Immature natural killer cell (primary cell): ENCODE data around the gene ARHGAP8. TPM values are rescaled to one million over a fixed set of nuclear protein-coding genes. Genes with fewer than 3 reads are reported as not detected.

Experiments used
- DNase-seq, 3 donors: peaks; one replicate each; pipeline ENCODE4 v3.0.0; 2022; ENCODE audit warnings: mixed read lengths in 1 of 3
- H3K27ac Mint-ChIP-seq, 6 donors: one replicate each; pipeline ENCODE4 v1.8.0; 2020; ENCODE audit warnings: mixed read lengths in 6 of 6, mild to moderate bottlenecking in 5 of 6, inconsistent platforms in 4 of 6, moderate library complexity in 3 of 6
- H3K27me3 Mint-ChIP-seq, 3 donors: one replicate each; pipeline ENCODE4 v1.8.0; 2020 to 2021; ENCODE audit warnings: low read depth in 3 of 3, mild to moderate bottlenecking in 3 of 3, mixed read lengths in 3 of 3, moderate library complexity in 3 of 3, inconsistent platforms in 1 of 3
- H3K36me3 Mint-ChIP-seq, 3 donors: one replicate each; pipeline ENCODE4 v1.8.0; 2020; ENCODE audit warnings: mixed read lengths in 3 of 3, inconsistent platforms in 2 of 3, mild to moderate bottlenecking in 2 of 3
- H3K4me1 Mint-ChIP-seq, 2 donors: one replicate each; pipeline ENCODE4 v1.8.0; 2020; ENCODE audit warnings: inconsistent platforms in 2 of 2, mild to moderate bottlenecking in 2 of 2, mixed read lengths in 2 of 2, moderate library complexity in 1 of 2
- H3K4me3 Mint-ChIP-seq, 5 donors: one replicate each; pipeline ENCODE4 v1.8.0; 2020; ENCODE audit warnings: mild to moderate bottlenecking in 5 of 5, mixed read lengths in 5 of 5, inconsistent platforms in 3 of 5, moderate library complexity in 3 of 5
- H3K9me3 Mint-ChIP-seq, 6 donors: one replicate each; pipeline ENCODE4 v1.8.0; 2020; ENCODE audit warnings: mild to moderate bottlenecking in 6 of 6, mixed read lengths in 6 of 6, inconsistent platforms in 4 of 6, moderate library complexity in 3 of 6
- polyA plus RNA-seq, 3 donors: library from polyadenylated mRNA; unstranded; fragments of 300-500 nt; fragmentation: Illumina TruSeq; gene quantifications; one replicate each; pipeline ENCODE4 v1.2.3, GENCODE V29; 2021

The ARHGAP8 gene
- polyA plus RNA-seq, 3 donors from 2014 or later: 0.60 to 2.0 TPM; not detected in 1

DNA sequence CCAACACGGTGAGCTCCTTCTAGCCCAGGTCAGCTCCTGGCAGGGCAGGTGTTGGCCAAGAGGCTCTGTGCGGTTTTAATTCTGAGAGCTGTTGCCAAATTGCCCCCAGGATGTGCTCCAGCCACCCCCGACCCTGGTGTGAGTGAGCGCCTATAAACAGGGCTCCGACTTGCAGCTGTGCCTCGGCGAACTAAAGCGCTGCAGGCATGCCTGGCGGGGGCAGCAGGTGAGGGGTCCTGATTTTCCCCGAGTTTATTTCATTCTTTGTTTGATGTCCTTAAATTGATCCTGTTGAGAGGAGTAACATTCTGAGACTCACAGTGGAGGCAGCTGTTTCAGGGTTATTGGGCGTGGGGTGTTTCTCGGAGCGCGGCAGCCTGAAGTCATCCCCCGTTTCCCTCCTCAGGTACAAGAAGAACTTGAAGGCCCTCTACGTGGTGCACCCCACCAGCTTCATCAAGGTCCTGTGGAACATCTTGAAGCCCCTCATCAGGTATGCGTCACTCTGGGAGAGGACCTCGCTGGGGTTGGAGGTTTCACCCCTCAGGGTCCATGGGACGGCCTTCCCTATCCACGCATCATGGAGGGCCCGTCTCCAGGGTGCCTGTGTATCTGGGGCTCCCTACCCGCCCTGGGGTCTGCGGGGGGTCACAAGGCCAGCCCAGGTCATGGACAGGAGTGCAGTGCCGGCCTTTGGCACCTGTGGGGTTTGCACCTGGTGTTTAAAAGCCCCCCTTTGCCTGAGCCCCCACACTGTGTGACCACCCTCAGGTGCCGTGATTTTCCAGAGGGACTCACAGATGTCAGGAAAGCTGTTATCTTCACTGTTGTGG lies 62.1 kb downstream of the ARHGAP8 start:
- Mint-ChIP-seq H3K36me3 (no peaks in the 10 kb centered on the region), H3K4me1 (no peaks in the 10 kb centered on the region), H3K27ac (no peak overlapping the region), H3K9me3 (no peaks in the 10 kb centered on the region), H3K4me3 (no peak overlapping the region), H3K27me3 (peaks cover 4 to 7% (median 6%) of the 10 kb centered on the region in 3 donors)
- DNase-seq: no peak

DNA sequence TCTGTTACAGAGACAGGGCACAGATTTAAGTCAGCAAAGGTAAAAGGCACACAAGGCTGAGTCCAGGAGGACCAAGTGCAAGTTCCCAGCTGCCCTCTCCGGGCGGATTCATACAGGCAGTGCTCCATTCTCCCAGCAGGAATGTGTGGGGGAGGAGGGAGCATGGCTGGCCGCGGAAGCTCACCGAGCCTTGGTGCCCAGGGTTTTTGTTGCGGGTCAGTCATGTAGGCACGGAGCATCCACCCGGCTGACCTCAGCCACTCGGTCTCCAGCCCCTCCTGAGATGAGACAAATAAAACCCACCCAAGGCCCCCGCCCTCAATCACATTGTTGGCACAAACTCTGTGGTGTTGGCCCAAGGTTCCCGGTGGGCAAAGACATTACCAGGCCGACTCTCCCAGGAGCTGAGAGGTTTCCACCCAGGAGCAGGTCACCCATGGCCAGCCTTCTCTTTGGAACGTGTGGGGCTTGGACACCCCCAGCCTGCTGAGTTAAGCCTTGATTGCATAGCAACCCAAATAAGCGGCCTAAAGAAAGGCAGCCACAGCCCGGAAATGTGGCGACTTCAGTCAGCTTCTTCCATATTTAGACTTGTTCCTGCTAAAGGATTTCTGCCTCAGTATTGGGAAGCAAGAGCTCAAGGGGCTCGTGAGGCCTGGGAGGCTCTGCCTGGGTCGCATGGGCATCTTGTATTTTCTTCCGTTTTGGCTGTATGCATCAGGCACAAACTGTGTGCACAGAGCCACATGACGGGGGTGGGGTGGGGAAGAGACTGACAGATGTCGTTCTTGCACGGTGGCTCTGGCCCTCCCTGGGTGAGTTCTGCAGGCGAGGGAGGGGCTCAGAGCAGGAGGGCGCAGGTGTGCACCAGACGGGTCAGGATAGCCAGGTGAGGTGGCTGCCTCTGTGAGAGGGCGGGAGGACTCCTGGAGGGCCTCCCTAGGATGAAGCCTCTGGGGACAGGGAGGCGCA lies 63.0 kb downstream of the ARHGAP8 start:
- Mint-ChIP-seq H3K4me1 (no peaks in the 10 kb centered on the region), H3K4me3 (no peak overlapping the region), H3K9me3 (no peaks in the 10 kb centered on the region), H3K36me3 (no peaks in the 10 kb centered on the region), H3K27ac (no peak overlapping the region), H3K27me3 (peaks cover 4 to 7% (median 6%) of the 10 kb centered on the region in 3 donors)
- DNase-seq: no peak

- H3K36me3 Mint-ChIP-seq: no peaks in the 10 kb centered on the region
- H3K4me1 Mint-ChIP-seq: no peaks in the 10 kb centered on the region
- H3K27ac Mint-ChIP-seq: no peak overlapping the region
- H3K27me3 Mint-ChIP-seq: peaks cover 4 to 7% (median 5%) of the 10 kb centered on the region in 3 donors
- DNase-seq: no peak
- H3K4me3 Mint-ChIP-seq: no peak overlapping the region
- no peaks in the 10 kb centered on the region for H3K9me3 Mint-ChIP-seq
These were observed 63.8 kb downstream of the ARHGAP8 start for GRCh38 chr22:44816141-44816540.

- no peaks in the 10 kb centered on the region for H3K4me1 Mint-ChIP-seq
- no peak overlapping the region for H3K4me3 Mint-ChIP-seq
- peaks cover 0 to 5% (median 0%) of the 10 kb centered on the region in 3 donors for H3K36me3 Mint-ChIP-seq
- peaks cover 3 to 10% (median 9%) of the 10 kb centered on the region in 3 donors for H3K27me3 Mint-ChIP-seq
- H3K9me3 Mint-ChIP-seq: no peaks in the 10 kb centered on the region
- H3K27ac Mint-ChIP-seq: no peak overlapping the region
- no peak for DNase-seq
These were observed 66.4 kb downstream of the ARHGAP8 start for GRCh38 chr22:44818727-44819126.

GRCh38 chr22:44819966-44820631 lies 67.7 kb downstream of the ARHGAP8 start:
- Mint-ChIP-seq H3K27ac (no peak overlapping the region), H3K4me3 (no peak overlapping the region), H3K9me3 (no peaks in the 10 kb centered on the region), H3K27me3 (peaks cover 1 to 10% (median 9%) of the 10 kb centered on the region in 3 donors), H3K4me1 (no peaks in the 10 kb centered on the region), H3K36me3 (peaks cover 0 to 5% (median 0%) of the 10 kb centered on the region in 3 donors)
- no peak for DNase-seq

DNA sequence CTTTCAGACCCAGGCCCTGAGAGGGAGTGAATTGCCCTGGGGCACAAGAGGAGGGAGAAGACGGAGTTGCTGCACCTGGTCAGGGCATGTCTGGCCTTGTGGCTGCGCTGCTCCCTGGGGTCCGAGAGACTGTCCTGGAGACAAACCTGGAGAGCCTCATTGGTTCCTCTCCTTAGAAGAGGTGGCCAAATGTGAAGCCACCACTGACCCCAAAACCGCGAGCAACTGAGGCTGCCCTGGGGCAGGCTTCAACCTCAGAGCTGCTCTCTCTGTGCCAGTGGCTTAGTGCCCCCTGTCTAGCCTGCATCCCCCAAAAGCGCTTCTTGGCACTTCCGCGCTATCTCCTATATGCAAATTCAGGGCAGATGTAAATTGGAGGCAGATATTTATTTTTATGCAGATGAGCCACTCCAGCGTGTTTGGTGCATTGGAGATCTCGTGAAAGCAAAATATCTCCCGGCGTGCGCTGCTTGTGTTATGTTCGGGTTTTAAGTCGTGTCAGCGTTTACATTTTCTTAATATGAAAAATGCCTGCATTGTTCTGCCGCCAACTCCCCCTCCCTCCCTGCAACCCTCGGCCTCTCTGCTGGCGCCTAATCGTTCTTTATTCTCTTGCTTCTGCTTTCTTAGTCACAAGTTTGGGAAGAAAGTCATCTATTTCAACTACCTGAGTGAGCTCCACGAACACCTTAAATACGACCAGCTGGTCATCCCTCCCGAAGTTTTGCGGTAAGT lies 69.5 kb downstream of the ARHGAP8 start:
- Mint-ChIP-seq H3K27ac (no peak overlapping the region), H3K27me3 (peaks cover 4 to 9% (median 8%) of the 10 kb centered on the region in 3 donors), H3K4me1 (no peaks in the 10 kb centered on the region), H3K36me3 (peaks cover 0 to 5% (median 4%) of the 10 kb centered on the region in 3 donors), H3K4me3 (no peak overlapping the region), H3K9me3 (no peaks in the 10 kb centered on the region)
- DNase-seq: no peak

DNA sequence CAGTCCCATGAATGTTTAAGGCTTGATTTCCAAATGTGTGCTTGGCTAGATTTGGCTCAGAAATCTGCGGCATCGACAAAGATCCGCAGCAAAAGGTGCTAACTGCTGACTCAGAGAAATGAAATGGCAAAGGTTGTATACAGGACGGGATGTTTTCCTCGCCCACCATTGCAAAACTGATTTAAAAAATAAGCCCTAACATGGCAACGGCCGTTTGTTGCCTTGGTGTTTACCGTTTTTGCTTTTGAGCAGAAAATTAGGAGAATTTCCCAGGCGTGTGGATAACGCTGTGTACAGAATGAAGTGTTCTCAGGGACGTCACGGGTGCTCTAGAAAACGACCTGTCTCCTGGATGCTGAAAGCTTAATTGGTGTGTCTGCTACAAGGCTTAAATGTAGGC lies 70.2 kb downstream of the ARHGAP8 start:
- peaks cover 2 to 5% of the 10 kb centered on the region in 2 donors for H3K4me1 Mint-ChIP-seq
- H3K27ac Mint-ChIP-seq: no peak overlapping the region
- peaks cover 4 to 9% (median 8%) of the 10 kb centered on the region in 3 donors for H3K27me3 Mint-ChIP-seq
- DNase-seq: no peak
- no peaks in the 10 kb centered on the region for H3K9me3 Mint-ChIP-seq
- no peak overlapping the region for H3K4me3 Mint-ChIP-seq
- H3K36me3 Mint-ChIP-seq: peaks cover 0 to 5% (median 5%) of the 10 kb centered on the region in 3 donors

- H3K36me3 Mint-ChIP-seq: peaks cover 0 to 9% (median 5%) of the 10 kb centered on the region in 3 donors
- H3K4me1 Mint-ChIP-seq: peaks cover 8 to 14% of the 10 kb centered on the region in 2 donors
- no peak overlapping the region for H3K27ac Mint-ChIP-seq
- no peak overlapping the region for H3K4me3 Mint-ChIP-seq
- DNase-seq: no peak
- H3K9me3 Mint-ChIP-seq: no peaks in the 10 kb centered on the region
- peaks cover 4 to 9% (median 8%) of the 10 kb centered on the region in 3 donors for H3K27me3 Mint-ChIP-seq
These were observed 71.0 kb downstream of the ARHGAP8 start for GRCh38 chr22:44823396-44823795.

DNA sequence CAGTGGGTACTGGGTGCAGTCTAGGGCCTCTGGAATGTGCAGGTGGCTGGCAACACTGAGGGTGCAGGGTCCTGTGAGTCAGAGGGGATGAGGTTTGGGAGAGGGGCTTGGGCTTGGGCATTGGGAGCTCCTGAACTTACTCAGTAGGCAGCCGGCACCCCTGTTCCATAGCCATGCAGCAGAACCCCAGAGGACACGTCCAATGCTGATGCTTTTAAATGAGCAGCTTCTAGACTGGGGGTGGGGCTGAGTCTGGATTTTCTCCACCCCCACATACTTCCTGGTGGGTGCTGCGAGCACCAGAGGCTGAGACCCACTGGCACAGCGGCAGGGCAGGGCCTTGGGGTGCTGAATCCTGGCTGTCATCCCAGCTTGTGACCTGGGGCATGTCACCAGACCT lies 71.4 kb downstream of the ARHGAP8 start:
- Mint-ChIP-seq H3K4me1 (peaks cover 10 to 14% of the 10 kb centered on the region in 2 donors), H3K36me3 (peaks cover 0 to 9% (median 5%) of the 10 kb centered on the region in 3 donors), H3K27me3 (peaks cover 4 to 9% (median 8%) of the 10 kb centered on the region in 3 donors), H3K27ac (no peak overlapping the region), H3K9me3 (no peaks in the 10 kb centered on the region), H3K4me3 (no peak overlapping the region)
- no peak for DNase-seq

DNA sequence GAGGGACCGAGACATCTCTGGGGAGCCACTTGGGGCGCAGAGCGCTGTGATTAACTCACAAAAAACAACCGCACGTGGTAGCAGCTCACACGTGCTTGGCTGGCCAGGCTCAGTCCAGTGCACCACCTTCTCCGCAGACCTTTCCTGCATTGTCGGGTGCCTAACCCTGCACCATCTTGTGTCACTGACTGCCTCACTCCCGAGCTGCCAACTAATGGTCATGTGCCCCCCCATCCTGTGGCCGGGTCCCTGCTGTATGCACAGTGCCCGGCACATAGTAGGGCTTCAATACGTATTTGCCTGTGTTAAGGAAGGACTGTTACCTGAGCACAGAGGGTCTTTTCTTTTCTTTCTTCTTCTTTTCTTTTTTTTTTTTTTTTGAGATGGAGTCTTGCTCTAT lies 71.9 kb downstream of the ARHGAP8 start:
- no peak overlapping the region for H3K27ac Mint-ChIP-seq
- peaks cover 11 to 14% of the 10 kb centered on the region in 2 donors for H3K4me1 Mint-ChIP-seq
- no peaks in the 10 kb centered on the region for H3K9me3 Mint-ChIP-seq
- no peak overlapping the region for H3K4me3 Mint-ChIP-seq
- no peak for DNase-seq
- H3K27me3 Mint-ChIP-seq: peaks cover 4 to 9% (median 8%) of the 10 kb centered on the region in 3 donors
- peaks cover 0 to 9% (median 5%) of the 10 kb centered on the region in 3 donors for H3K36me3 Mint-ChIP-seq

DNA sequence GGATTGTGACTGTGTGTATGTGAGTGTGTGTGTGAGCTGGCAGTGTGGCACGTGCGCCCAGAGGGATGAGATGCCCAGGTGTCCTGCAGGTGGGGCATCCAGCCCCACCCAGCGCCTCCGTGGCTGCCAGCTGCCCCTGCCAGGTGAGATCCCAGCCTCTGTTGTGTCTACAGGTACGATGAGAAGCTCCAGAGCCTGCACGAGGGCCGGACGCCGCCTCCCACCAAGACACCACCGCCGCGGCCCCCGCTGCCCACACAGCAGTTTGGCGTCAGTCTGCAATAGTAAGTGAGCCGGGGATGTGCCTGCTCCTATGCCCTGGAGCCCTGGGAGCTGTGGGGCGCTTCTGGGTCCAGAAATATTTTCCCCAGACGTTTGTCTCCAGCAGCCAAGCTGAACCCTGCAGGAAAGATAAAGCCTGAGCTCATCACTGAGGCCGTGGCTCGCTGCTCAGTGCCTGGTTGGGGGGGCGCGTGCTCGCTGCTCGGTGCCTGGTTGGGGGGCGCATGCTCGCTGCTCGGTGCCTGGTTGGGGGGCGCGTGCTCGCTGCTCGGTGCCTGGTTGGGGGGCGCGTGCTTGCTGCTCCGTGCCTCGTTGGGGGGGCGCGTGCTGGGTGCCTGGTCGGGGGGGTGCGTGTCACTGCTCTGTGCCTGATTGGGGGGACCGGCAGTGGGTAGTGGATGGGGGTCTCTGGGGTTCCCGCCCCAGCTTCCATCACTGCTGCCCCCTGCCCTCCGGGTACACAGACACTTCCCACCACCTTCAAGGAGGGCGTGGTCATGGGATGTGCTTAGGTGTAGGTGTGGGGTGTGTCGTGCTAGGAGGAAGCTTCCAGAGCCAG lies 73.2 kb downstream of the ARHGAP8 start:
- no peak overlapping the region for H3K4me3 Mint-ChIP-seq

GRCh38 chr22:44827666-44828190 lies 75.4 kb downstream of the ARHGAP8 start:
- no peak for DNase-seq
- H3K27me3 Mint-ChIP-seq: peaks cover 4 to 9% (median 6%) of the 10 kb centered on the region in 3 donors
- H3K36me3 Mint-ChIP-seq: peaks cover 0 to 9% (median 9%) of the 10 kb centered on the region in 3 donors
- peak overlapping the region in 1 of 5 donors; percentile 62 for H3K4me3 Mint-ChIP-seq
- H3K9me3 Mint-ChIP-seq: peaks cover 0 to 2% (median 0%) of the 10 kb centered on the region in 6 donors
- H3K4me1 Mint-ChIP-seq: peaks cover 11 to 14% of the 10 kb centered on the region in 2 donors
- no peak overlapping the region for H3K27ac Mint-ChIP-seq

More for the DNA sequence above, 73.2 kb downstream of the ARHGAP8 start:
- peaks cover 0 to 9% (median 5%) of the 10 kb centered on the region in 3 donors for H3K36me3 Mint-ChIP-seq
- no peaks in the 10 kb centered on the region for H3K9me3 Mint-ChIP-seq
- H3K27ac Mint-ChIP-seq: no peak overlapping the region
- peaks cover 4 to 9% (median 8%) of the 10 kb centered on the region in 3 donors for H3K27me3 Mint-ChIP-seq
- peaks cover 11 to 14% of the 10 kb centered on the region in 2 donors for H3K4me1 Mint-ChIP-seq
- DNase-seq: no peak
